Testis (tissue), 3 donors: Measurements from ENCODE around the gene NUP58. TPM values are rescaled to one million over a fixed set of nuclear protein-coding genes. Genes with fewer than 3 reads are reported as not detected.

Experiments used
- DNase-seq: peaks from one replicate; pipeline ENCODE4 v3.0.0-alpha.2; 2019
- H3K27ac ChIP-seq, 2 donors: fragments of 200-600 bp; sonication (generic); one replicate each; pipeline ENCODE4 v1.5.1; 2019
- H3K27me3 ChIP-seq: fragments of 200-600 bp; sonication (generic); one replicate; pipeline ENCODE4 v1.5.1; 2019
- H3K36me3 ChIP-seq: fragments of 200-600 bp; sonication (generic); one replicate; pipeline ENCODE4 v1.5.1; 2017; ENCODE audit warnings: low read depth; ENCODE audit errors: missing control alignments
- H3K4me1 ChIP-seq: fragments of 200-600 bp; sonication (generic); one replicate; pipeline ENCODE4 v1.5.1; 2019
- H3K4me3 ChIP-seq, 2 donors: fragments of 200-600 bp; sonication (generic); one replicate each; pipeline ENCODE4 v1.5.1; 2017 to 2019
- H3K9me3 ChIP-seq: fragments of 200-600 bp; sonication (generic); one replicate; pipeline ENCODE4 v1.5.1; 2017
- POLR2A ChIP-seq: fragments of 450-650 bp; IDR thresholded peaks from one replicate; pipeline ENCODE4 v1.6.1; 2017; ENCODE audit warnings: antibody characterized with exemption, mild to moderate bottlenecking, moderate library complexity
- WGBS, 2 donors: methylation state at CpG; one replicate each; pipeline ENCODE4 v1.1.5; 2018; 5-methylcytosine and 5-hydroxymethylcytosine counted together
- intact Hi-C: fragments of 100-400 bp; cut with DNase I; formaldehyde crosslinking; loops from one replicate; pipeline ENCODE4 v1.15.1; 2023; ENCODE audit warnings: low total_unique reads
- polyA plus RNA-seq: library from polyadenylated mRNA; stranded (reverse); fragments of 350-450 nt; fragmentation: Illumina TruSeq; extraction: RNeasy Lipid Tissue Mini Kit (QIAGEN cat#74804); gene quantifications from one replicate; pipeline ENCODE4 v1.2.3, GENCODE V29; 2014; ENCODE audit warnings: low read depth, low replicate concordance; ENCODE audit not compliant: insufficient read depth
- total RNA-seq, 2 donors: library from RNA; depleted of rRNA; stranded (reverse); fragments of >200 nt; gene quantifications; one replicate each; pipeline ENCODE4 v1.2.3, GENCODE V29; 2016
- TF ChIP-seq, protein P1 (sequence below), 3 experiments: fragments of 450-650 bp in 2 of 3; fragments of 200-600 bp in 1 of 3; sonication (generic) in 1 of 3; IDR thresholded peaks; one replicate each; pipeline ENCODE4 v1.5.1; 2016 to 2019; ENCODE audit warnings: antibody characterized with exemption in 3 of 3, mild to moderate bottlenecking in 2 of 3, moderate library complexity in 1 of 3

NUP58 gene
- total and polyA plus RNA-seq, 3 donors from 2014 or later, result 90.9 to 237 (median 166) TPM

DNA sequence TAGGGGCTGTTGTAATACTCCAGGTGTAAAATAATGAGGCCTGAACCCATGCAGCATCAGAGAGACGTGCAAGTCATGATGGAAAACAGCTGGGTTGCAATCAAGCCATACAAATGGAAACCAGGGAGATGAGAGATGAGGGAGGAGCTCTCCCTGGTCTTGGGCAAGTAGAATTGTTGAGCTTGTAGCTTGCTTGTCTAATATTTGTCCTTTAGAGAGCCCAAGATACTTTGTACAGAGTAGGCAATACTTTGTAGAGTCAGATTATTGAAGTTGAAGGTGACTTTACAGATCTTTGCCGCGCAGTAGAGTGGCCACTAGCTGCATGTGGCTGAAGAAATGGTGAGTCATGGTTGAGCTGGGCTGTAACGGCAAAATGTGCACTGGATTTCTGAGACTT, 78.7 kb downstream of the NUP58 start:
- no peak for DNase-seq
- H3K9me3 ChIP-seq, result no peaks in the 10 kb centered on the region
- no peak for TF ChIP-seq POLR2A
- TF ChIP-seq, protein P1, sequence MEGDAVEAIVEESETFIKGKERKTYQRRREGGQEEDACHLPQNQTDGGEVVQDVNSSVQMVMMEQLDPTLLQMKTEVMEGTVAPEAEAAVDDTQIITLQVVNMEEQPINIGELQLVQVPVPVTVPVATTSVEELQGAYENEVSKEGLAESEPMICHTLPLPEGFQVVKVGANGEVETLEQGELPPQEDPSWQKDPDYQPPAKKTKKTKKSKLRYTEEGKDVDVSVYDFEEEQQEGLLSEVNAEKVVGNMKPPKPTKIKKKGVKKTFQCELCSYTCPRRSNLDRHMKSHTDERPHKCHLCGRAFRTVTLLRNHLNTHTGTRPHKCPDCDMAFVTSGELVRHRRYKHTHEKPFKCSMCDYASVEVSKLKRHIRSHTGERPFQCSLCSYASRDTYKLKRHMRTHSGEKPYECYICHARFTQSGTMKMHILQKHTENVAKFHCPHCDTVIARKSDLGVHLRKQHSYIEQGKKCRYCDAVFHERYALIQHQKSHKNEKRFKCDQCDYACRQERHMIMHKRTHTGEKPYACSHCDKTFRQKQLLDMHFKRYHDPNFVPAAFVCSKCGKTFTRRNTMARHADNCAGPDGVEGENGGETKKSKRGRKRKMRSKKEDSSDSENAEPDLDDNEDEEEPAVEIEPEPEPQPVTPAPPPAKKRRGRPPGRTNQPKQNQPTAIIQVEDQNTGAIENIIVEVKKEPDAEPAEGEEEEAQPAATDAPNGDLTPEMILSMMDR (IDR thresholded peaks at IDR 0.05), result no peak
- whole genome bisulfite sequencing, 2 donors, result 80 to 85% methylated on average over 4 of the region's 4 CpGs
- no peak overlapping the region for H3K4me3 ChIP-seq
- no peaks in the 10 kb centered on the region for H3K36me3 ChIP-seq
- H3K4me1 ChIP-seq, result no peaks in the 10 kb centered on the region
- no peaks in the 10 kb centered on the region for H3K27me3 ChIP-seq
- no peak overlapping the region for H3K27ac ChIP-seq
- intact Hi-C loops, result no loop called here

DNA sequence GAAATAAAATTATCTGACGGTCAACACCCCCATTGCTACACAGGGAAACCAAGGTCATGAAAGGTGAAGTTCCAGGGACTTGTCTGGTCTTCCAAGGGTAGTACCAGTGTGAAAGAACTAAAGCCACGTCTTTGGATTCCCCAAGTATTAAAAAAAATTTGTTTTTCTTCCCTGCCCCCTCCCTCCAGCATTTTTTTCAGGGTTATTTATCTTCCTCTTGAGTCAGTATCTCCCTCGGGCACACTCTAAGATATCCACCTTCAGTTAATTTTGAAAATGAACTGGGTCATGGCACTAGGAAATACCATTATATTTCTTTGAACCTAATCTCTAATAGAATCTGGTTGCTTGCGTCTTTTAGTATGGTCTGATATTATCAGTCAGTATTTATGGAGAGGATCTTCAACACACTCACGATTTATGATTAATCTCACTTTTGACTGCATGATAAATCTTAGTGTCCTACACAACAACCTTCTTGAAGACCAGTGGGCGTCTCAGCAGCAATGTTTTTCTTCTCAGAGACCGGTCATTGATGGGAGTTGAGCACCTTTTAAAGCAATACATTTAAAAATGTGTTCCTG, 79.4 kb downstream of the NUP58 start:
- no peak for DNase-seq
- Histone ChIP-seq H3K9me3 (no peaks in the 10 kb centered on the region), H3K27me3 (no peaks in the 10 kb centered on the region), H3K36me3 (no peaks in the 10 kb centered on the region), H3K4me3 (no peak overlapping the region), H3K27ac (no peak overlapping the region), H3K4me1 (no peaks in the 10 kb centered on the region)
- 45 to 56% methylated on average over 7 of the region's 7 CpGs for WGBS, 2 donors
- TF ChIP-seq, protein P1 (IDR thresholded peaks at IDR 0.05), result no peak
- TF ChIP-seq POLR2A, result no peak
- intact Hi-C loops, result no loop called here

DNA sequence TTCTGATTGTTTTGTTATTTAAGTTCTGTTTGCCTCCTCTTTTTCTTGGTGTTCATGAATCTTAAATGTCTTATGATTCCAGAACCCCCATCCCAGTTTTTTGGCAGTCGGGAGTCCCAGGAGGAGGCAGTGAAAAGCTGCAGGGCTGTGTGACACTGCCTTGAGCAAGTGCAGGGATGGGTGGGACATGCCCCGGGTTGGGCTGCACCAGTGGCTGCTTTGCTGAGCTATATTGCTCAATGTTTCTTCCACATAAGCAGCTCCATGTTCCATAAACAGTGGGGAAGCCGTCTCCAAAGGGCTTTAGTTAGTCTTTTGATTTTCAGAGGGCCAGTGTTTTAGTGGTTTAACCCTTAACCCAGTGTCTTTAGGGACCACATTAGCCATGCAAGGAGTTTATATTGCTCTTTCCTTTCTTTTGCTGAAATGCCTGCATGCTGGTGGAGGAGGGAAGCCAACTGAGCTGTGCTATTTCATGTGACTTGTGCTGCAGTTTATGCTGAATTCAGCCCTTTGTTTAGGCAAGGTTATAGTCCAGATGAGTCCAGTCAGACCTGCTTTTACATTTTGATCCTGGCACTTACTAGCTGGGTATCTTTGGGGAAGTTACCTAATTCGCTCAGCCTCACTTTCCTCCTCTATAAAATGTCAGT, 83.5 kb downstream of the NUP58 start:
- no peak overlapping the region for H3K27ac ChIP-seq
- no peaks in the 10 kb centered on the region for H3K27me3 ChIP-seq
- intact Hi-C loops, result no loop called here
- H3K9me3 ChIP-seq, result no peaks in the 10 kb centered on the region
- whole genome bisulfite sequencing, 2 donors, result 61 to 70% methylated on average over 4 of the region's 4 CpGs
- DNase-seq, result no peak
- no peak for TF ChIP-seq POLR2A
- TF ChIP-seq, protein P1 (IDR thresholded peaks at IDR 0.05), result no peak
- no peak overlapping the region for H3K4me3 ChIP-seq
- H3K4me1 ChIP-seq, result no peaks in the 10 kb centered on the region
- no peaks in the 10 kb centered on the region for H3K36me3 ChIP-seq

DNA sequence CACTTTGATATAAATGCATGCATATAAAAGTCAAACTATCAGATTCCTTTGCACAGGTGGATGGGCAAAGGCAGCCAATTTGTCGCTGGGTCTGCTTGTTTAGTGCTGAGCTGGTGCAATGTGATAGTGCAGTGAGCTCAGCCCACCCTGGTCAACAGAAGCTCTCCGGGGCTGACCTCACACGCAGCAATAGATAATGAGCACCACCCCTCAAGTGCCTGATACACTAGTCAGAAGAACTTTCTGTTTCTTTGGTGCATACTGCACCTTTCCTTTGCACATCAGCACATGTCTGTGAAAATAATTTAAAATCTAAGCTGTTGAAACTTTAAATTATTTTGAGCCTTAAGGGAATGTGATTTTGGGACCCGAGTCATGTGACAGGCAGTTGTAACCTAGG, 90.5 kb downstream of the NUP58 start:
- TF ChIP-seq POLR2A, result no peak
- TF ChIP-seq, protein P1 (IDR thresholded peaks at IDR 0.05), result no peak
- no peak overlapping the region for H3K27ac ChIP-seq
- no peaks in the 10 kb centered on the region for H3K4me1 ChIP-seq
- WGBS, 2 donors, result 69 to 71% methylated on average over 4 of the region's 4 CpGs
- no peaks in the 10 kb centered on the region for H3K9me3 ChIP-seq
- no peak for DNase-seq
- H3K27me3 ChIP-seq, result no peaks in the 10 kb centered on the region
- intact Hi-C loops, result no loop called here
- H3K4me3 ChIP-seq, result no peak overlapping the region
- no peaks in the 10 kb centered on the region for H3K36me3 ChIP-seq

Other genes starting within 250 kb of the NUP58 start
- 10 to 100 TPM; 24.0 to 31.7 TPM for gene PABPC3, start 205.5 kb upstream of the NUP58 start, total RNA-seq
- 66.0 TPM for gene PABPC3, start 205.5 kb upstream of the NUP58 start, polyA plus RNA-seq
- 1 to 10 TPM; 1.5 to 2.9 TPM for gene AMER2, start 129.3 kb upstream of the NUP58 start, total RNA-seq
- 2.3 TPM for gene AMER2, start 129.3 kb upstream of the NUP58 start, polyA plus RNA-seq
- 10 to 100 TPM; 23.2 to 24.0 TPM for gene MTMR6, start 14.1 kb upstream of the NUP58 start, total RNA-seq
- 46.1 TPM for gene MTMR6, start 14.1 kb upstream of the NUP58 start, polyA plus RNA-seq
- gene ATP8A2, start 70.3 kb downstream of the NUP58 start, total RNA-seq, result 10 to 100 TPM; 14.2 to 16.5 TPM
- 38.3 TPM for gene ATP8A2, start 70.3 kb downstream of the NUP58 start, polyA plus RNA-seq